Nucleus accumbens (tissue), 56 donors: ENCODE measurements around the gene TMEM256.

Experiments
- DNase-seq, 56 donors: peaks; one replicate each; lab custom pipeline; 2025; lab: John Stamatoyannopoulos, UW

Gene TMEM256

GRCh38 chr17:7432296-7432695 lies 28.4 kb upstream of the TMEM256 start:
- no peak for DNase-seq

- no peak for DNase-seq
Observed at GRCh38 chr17:7431231-7431630, 27.3 kb upstream of the TMEM256 start.

- DNase-seq: no peak
Observed at GRCh38 chr17:7429722-7430121, 25.8 kb upstream of the TMEM256 start.

- no peak for DNase-seq
Observed at GRCh38 chr17:7428557-7428956, 24.7 kb upstream of the TMEM256 start, which contains the start of gene SPEM3. SPEM3 (plus strand) TSS chr17:7428857; CDS start chr17:7428903, 46 bp downstream.

- no peak for DNase-seq
Observed at GRCh38 chr17:7427549-7427948, 23.7 kb upstream of the TMEM256 start.

GRCh38 chr17:7426896-7427489 lies 23.1 kb upstream of the TMEM256 start:
- DNase-seq: no peak

- DNase-seq: no peak
Observed at GRCh38 chr17:7426203-7426863, 22.4 kb upstream of the TMEM256 start.

- no peak for DNase-seq
Observed at GRCh38 chr17:7425756-7426155, 21.9 kb upstream of the TMEM256 start.

GRCh38 chr17:7425316-7425715 lies 21.4 kb upstream of the TMEM256 start, which contains the start of gene SPEM2:
SPEM2 (plus strand) TSS chr17:7425616; CDS start chr17:7425689, 73 bp downstream.
- DNase-seq: no peak

- no peak for DNase-seq
Observed at GRCh38 chr17:7423679-7424078, 19.8 kb upstream of the TMEM256 start.

- no peak for DNase-seq
Observed at GRCh38 chr17:7421186-7421585, 17.3 kb upstream of the TMEM256 start.

GRCh38 chr17:7419819-7420610 lies 16.1 kb upstream of the TMEM256 start, which contains the start of gene SPEM1:
SPEM1 (plus strand) TSS chr17:7420324; CDS start chr17:7420385, 61 bp downstream.
- no peak for DNase-seq

GRCh38 chr17:7418472-7419152 lies 14.7 kb upstream of the TMEM256 start:
- no peak for DNase-seq

- no peak for DNase-seq
Observed at GRCh38 chr17:7417056-7417655, 13.3 kb upstream of the TMEM256 start.

- DNase-seq: no peak
Observed at GRCh38 chr17:7416323-7416722, 12.4 kb upstream of the TMEM256 start.

GRCh38 chr17:7415784-7416183 lies 11.9 kb upstream of the TMEM256 start:
- no peak for DNase-seq

- DNase-seq: no peak
Observed at GRCh38 chr17:7414837-7415236, 10.9 kb upstream of the TMEM256 start.

- DNase-seq: no peak
Observed at GRCh38 chr17:7413346-7413985, 9.6 kb upstream of the TMEM256 start.

- no peak for DNase-seq
Observed at GRCh38 chr17:7411427-7411750, 7.5 kb upstream of the TMEM256 start.
